ENCODE data around the gene LRWD1.
"Not testable (repeated sequence)": the region's sequence is repeated elsewhere in the genome, so short reads cannot be mapped to it uniquely, and the experiment has no call there.

DNA sequence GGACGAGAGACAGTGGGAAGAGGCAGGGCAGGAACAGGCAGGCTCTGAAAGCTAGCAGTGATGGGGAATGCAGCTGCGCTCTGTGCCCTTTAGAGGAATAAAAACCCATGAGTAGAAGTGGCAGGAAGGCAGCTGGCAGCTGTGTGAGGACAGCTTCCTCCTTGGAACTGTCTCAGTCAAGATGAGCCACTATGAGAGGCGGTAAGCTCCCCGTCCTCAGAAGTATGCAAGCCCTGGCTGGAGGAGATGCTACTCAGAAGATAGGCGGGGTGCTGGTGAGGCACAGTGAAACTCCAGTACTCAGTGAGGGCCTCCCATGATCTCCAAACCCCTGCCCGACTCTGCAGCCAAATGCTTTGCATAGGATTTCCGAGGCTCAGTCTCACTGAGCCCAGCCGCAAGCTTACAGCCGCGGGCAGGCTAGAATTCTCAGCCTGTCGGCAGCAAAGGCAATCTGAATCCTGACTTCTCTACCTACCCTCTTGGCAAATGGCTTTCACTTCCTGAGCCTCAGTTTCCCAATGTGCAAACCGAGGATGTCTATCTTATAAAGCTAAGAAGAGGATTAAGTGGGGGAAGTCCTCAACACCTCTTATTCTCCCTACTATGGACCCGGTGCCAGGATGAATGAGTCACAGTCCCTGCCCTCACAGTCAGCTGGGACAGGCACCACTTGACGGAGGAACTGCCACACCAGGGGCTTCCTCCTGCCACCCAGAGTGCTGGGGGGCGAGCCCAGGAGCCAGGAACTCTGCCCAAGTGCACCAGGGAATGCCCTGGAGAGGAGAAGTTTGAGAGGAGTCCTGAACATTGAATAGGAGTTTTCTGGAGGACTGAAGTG, 50.3 kb downstream of the LRWD1 start:
- TF ChIP-seq, protein P1, sequence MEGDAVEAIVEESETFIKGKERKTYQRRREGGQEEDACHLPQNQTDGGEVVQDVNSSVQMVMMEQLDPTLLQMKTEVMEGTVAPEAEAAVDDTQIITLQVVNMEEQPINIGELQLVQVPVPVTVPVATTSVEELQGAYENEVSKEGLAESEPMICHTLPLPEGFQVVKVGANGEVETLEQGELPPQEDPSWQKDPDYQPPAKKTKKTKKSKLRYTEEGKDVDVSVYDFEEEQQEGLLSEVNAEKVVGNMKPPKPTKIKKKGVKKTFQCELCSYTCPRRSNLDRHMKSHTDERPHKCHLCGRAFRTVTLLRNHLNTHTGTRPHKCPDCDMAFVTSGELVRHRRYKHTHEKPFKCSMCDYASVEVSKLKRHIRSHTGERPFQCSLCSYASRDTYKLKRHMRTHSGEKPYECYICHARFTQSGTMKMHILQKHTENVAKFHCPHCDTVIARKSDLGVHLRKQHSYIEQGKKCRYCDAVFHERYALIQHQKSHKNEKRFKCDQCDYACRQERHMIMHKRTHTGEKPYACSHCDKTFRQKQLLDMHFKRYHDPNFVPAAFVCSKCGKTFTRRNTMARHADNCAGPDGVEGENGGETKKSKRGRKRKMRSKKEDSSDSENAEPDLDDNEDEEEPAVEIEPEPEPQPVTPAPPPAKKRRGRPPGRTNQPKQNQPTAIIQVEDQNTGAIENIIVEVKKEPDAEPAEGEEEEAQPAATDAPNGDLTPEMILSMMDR (IDR thresholded peaks at IDR 0.05): not testable (repeated sequence)
- not testable (repeated sequence) for TF ChIP-seq EP300 (IDR thresholded peaks at IDR 0.05)

Data from sigmoid colon (tissue), 4 donors.